Ascending aorta (tissue), 2 donors: ENCODE results near the gene PDE9A. TPM values are rescaled to one million over a fixed set of nuclear protein-coding genes. Genes with fewer than 3 reads are reported as not detected.
"Not testable (repeated sequence)": the region's sequence is repeated elsewhere in the genome, so short reads cannot be mapped to it uniquely, and the experiment has no call there.

Experiments used
- DNase-seq, 2 donors: peaks; one replicate each; pipeline ENCODE4 v3.0.0-alpha.2; 2019; ENCODE audit warnings: low spot score in 2 of 2
- H3K27ac ChIP-seq, 2 donors: fragments of 200-600 bp; sonication (generic); one replicate each; pipeline ENCODE4 v1.5.1; 2016 to 2017; ENCODE audit warnings: mild to moderate bottlenecking in 1 of 2
- H3K27me3 ChIP-seq: fragments of 200-600 bp; sonication (generic); one replicate; pipeline ENCODE4 v1.5.1; 2017
- H3K36me3 ChIP-seq, 2 donors: fragments of 200-600 bp; sonication (generic); one replicate each; pipeline ENCODE4 v1.5.1; 2016
- H3K4me1 ChIP-seq, 2 donors: fragments of 200-600 bp; sonication (generic); one replicate each; pipeline ENCODE4 v1.5.1; 2016 to 2017; ENCODE audit warnings: mild to moderate bottlenecking in 1 of 2
- H3K4me3 ChIP-seq, 2 donors: fragments of 200-600 bp; sonication (generic); one replicate each; pipeline ENCODE4 v1.5.1; 2016 to 2017; ENCODE audit warnings: mild to moderate bottlenecking in 1 of 2
- H3K9me3 ChIP-seq, 2 donors: fragments of 200-600 bp; sonication (generic); one replicate each; pipeline ENCODE4 v1.5.1; 2016
- CTCF ChIP-seq, 3 experiments: fragments of 200-600 bp in 2 of 3; fragments of 450-650 bp in 1 of 3; sonication (generic) in 2 of 3; IDR thresholded peaks; one replicate each; pipeline ENCODE4 v1.5.1; 2016 to 2019; ENCODE audit warnings: antibody characterized with exemption in 3 of 3, mild to moderate bottlenecking in 1 of 3, moderate library complexity in 1 of 3
- intact Hi-C: fragments of 100-400 bp; cut with DNase I; formaldehyde crosslinking; loops from one replicate; pipeline ENCODE4 v1.15.1; 2023
- total RNA-seq: library from RNA; depleted of rRNA; stranded (reverse); fragments of >200 nt; gene quantifications from one replicate; pipeline ENCODE4 v1.1.0, GENCODE V29; 2016

Gene PDE9A
- total RNA-seq, 1 donor from 2014 or later = 2.2 TPM

- H3K4me1 ChIP-seq = no peaks in the 10 kb centered on the region
- no peaks in the 10 kb centered on the region for H3K36me3 ChIP-seq
- no peak for TF ChIP-seq CTCF (IDR thresholded peaks at IDR 0.05)
- H3K27ac ChIP-seq = no peak overlapping the region
- H3K27me3 ChIP-seq = no peaks in the 10 kb centered on the region
- DNase-seq = no peak
- no peak overlapping the region for H3K4me3 ChIP-seq
- no peaks in the 10 kb centered on the region for H3K9me3 ChIP-seq
- intact Hi-C loops = no loop called here
Measured at GRCh38 chr21:42811960-42812359, 158.5 kb downstream of the PDE9A start.

GRCh38 chr21:42812528-42813241 lies 159.3 kb downstream of the PDE9A start:
- H3K9me3 ChIP-seq, H3K36me3 ChIP-seq, DNase-seq, H3K4me1 ChIP-seq, H3K27me3 ChIP-seq, H3K27ac ChIP-seq, H3K4me3 ChIP-seq, intact Hi-C loops: not testable (repeated sequence)

- H3K4me1 ChIP-seq = no peaks in the 10 kb centered on the region
- no peaks in the 10 kb centered on the region for H3K27me3 ChIP-seq
- TF ChIP-seq CTCF (IDR thresholded peaks at IDR 0.05) = no peak
- intact Hi-C loops = no loop called here
- no peaks in the 10 kb centered on the region for H3K9me3 ChIP-seq
- H3K36me3 ChIP-seq = no peaks in the 10 kb centered on the region
- no peak for DNase-seq
- no peak overlapping the region for H3K27ac ChIP-seq
- no peak overlapping the region for H3K4me3 ChIP-seq
Measured at GRCh38 chr21:42815217-42815616, 161.8 kb downstream of the PDE9A start.

- Histone ChIP-seq H3K27ac (no peak overlapping the region), H3K9me3 (no peaks in the 10 kb centered on the region), H3K4me1 (no peaks in the 10 kb centered on the region), H3K4me3 (no peak overlapping the region), H3K27me3 (no peaks in the 10 kb centered on the region), H3K36me3 (no peaks in the 10 kb centered on the region)
- peak; percentile 47 to 54 (median 50) for TF ChIP-seq CTCF (IDR thresholded peaks at IDR 0.05)
- no peak for DNase-seq
- intact Hi-C loops = no loop called here
Measured at GRCh38 chr21:42818328-42818749, 164.9 kb downstream of the PDE9A start.

GRCh38 chr21:42819861-42820615 lies 166.6 kb downstream of the PDE9A start:
- no peaks in the 10 kb centered on the region for H3K36me3 ChIP-seq
- no peak for DNase-seq
- H3K27ac ChIP-seq = no peak overlapping the region
- intact Hi-C loops = no loop called here
- H3K27me3 ChIP-seq = no peaks in the 10 kb centered on the region
- TF ChIP-seq CTCF (IDR thresholded peaks at IDR 0.05) = no peak
- H3K4me3 ChIP-seq = no peak overlapping the region
- H3K4me1 ChIP-seq = no peaks in the 10 kb centered on the region
- H3K9me3 ChIP-seq = no peaks in the 10 kb centered on the region
